Activated CD4-positive, alpha-beta T cell treated with anti-CD3 and anti-CD28 coated beads, Interleukin-10, Interleukin-2, amounts not matched to agents 100 ng/mL and 50 ng/mL, durations not matched to agents 16 hours and 8 hours (primary cell): ENCODE data around the gene EZH2.

Experiments used
- DNase-seq: peaks from one replicate; pipeline ENCODE4 v3.0.0-alpha.2; 2020

Gene EZH2

DNA sequence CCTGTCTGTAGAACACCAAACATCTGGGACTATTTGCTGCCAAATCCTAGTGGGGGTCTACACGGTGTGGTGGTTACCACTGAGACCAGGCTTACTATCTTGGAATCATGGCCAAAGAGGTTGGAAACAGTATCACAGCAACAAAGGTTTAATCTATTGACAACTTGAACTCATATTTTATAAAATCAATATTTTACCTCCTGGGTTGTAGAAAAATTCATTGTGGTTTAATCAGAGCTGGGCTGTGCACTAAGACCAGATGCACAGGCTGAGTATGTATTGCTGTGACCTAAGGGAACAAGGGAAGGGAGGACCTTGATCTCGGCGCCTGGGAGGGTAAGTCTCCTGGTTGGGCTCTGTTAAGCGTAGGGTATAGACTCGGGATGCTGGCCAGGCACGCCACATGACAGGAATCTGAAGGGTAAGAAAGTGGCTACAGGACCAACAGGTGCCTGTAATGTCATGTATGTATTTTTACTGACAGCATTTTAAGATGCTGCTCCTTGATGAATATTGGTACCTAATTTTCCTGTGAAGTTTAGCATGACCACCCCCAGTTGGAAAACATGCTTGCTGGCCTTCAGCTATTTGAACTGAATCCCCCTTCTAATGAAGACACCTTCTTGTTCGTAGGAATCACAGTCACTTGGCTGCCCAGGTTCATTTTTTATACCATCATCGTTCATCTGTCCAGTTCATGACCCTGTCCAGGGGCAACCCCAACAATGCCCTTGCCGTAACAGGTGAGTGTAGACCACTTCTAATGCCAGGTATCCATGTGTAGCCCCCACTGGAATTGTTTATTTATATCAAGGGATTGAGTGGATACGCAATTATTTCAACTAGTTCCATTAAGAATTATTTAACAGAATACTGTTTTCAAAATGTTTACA, 79.5 kb downstream of the EZH2 start:
- DNase-seq: no peak

DNA sequence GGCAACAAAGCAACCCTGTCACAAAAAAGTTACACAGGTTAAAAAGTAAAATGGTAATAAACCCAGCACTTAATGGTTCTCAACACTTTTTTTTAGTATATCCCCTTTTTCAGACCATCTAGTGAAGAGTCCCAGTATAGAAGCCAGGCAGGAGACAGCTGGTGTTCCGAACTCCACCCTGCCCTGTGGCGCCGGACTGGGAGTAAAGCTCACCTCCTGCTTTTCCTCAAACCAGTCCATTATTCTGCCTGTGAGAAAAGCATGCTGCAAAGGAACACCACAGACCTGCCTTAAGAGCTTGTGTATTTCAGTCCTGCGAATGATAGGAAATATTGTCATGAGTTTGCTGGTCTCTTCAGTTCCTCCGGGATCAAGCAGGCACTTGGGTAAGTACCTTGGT, 81.0 kb downstream of the EZH2 start:
- no peak for DNase-seq

- DNase-seq: no peak
These were observed 82.0 kb downstream of the EZH2 start for GRCh38 chr7:148802101-148802493.

- no peak for DNase-seq
These were observed 83.4 kb downstream of the EZH2 start for GRCh38 chr7:148800677-148801076.

GRCh38 chr7:148799893-148800555, 84.1 kb downstream of the EZH2 start:
- DNase-seq: no peak

- no peak for DNase-seq
These were observed 87.2 kb downstream of the EZH2 start for GRCh38 chr7:148796841-148797240.

DNA sequence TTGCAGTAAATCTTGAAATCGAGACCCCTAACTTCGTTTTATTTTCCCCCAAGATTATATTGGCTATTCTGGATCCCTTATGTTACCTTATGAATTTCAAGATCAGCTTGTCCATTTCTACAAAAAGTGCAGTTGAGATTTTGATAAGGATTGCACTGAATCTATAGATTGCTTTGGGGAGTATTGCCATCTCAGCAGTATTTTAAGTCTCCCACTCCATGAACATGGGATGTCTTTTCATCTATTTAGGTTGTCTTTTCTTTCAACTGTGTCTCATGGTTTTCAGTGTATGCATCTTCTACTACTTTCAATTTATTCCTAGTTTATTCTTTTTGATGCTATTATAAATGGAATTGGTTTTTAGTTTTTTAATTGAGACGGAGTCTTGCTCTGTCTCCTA, 89.6 kb downstream of the EZH2 start:
- no peak for DNase-seq

DNA sequence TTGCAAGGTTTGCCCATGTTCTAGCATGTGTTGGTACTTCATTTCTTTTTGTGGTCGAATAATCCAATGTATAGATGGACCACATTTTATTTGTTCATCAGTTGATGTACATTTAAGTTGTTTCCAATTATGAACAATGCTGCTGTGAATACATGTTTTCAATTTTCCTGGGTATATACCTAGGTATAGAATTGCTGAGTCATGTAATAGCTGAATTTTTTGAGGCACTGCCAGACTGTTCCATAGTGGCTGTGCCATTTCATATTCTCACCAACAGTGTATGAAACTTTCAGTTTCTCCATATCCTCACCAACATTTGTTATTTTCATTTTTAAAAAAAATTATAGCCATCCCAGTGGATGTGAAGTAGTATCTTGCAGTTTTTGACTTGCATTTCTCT, 90.5 kb downstream of the EZH2 start:
- no peak for DNase-seq

- DNase-seq: no peak
These were observed 92.5 kb downstream of the EZH2 start for GRCh38 chr7:148791546-148791945.

GRCh38 chr7:148790850-148791249, 93.2 kb downstream of the EZH2 start:
- no peak for DNase-seq

GRCh38 chr7:148790131-148790726, 93.9 kb downstream of the EZH2 start:
- no peak for DNase-seq

DNA sequence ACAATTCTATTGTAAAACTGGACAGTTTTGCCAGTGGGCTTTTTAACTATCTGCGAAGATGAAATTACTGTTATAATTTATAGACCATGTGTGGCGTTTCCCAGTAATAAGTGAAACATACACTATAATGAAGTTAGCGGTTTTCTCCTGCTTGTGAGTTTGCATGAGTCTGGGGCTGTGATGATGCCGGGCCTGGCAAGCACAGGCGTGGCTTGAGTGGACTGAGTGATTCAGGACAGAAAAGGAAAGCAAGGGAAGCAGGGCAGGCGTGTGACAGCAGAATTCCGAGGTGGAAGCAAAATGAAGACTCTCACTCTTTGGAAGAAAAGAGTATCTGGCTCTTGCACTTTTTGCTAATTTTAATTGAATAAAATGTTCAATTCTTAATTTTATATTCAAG, 94.9 kb downstream of the EZH2 start:
- DNase-seq: no peak

GRCh38 chr7:148787571-148788295, 96.4 kb downstream of the EZH2 start:
- no peak for DNase-seq

- DNase-seq: no peak
These were observed 100.1 kb downstream of the EZH2 start for GRCh38 chr7:148783801-148784527.

GRCh38 chr7:148782757-148783456, 101.2 kb downstream of the EZH2 start:
- no peak for DNase-seq

DNA sequence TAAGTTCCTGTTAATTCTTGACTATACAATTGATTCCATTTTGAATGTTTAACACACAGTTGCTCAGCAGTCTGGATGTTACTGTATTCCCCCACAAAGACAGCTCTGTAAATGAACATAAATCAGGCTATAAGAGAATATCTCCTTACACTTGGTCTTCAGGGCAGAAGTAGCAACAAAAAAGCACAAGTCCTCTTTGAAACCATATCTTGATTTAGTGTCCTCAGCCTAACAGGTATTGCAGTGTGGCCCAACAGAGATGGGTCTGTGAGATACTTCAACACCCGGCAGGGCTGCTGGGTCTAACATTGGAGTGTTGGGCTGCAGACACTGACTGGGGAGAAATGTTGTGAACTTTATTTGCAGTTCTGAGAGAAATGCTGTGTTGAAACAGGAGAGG, 109.6 kb downstream of the EZH2 start:
- DNase-seq: no peak

DNA sequence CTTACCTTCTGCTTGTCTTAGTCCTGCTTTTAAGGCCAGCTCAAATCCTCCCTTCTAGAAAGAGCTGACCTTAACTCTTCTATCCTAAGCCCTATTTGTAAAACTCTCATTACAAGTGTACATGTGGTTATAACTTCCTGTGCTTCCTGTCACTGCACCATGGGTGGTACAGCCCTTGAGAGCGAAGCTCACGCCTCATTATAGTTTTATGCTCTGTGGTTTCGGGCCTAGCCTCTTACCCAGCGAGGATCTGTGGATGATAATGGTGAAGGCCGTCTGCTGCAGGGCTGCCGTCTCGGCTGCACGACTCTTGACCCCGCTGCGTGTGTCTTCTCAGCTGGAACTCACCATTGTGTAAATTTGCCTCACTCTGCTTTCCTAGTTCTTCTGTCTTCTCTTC, 110.8 kb downstream of the EZH2 start:
- DNase-seq: peak; percentile 85

DNA sequence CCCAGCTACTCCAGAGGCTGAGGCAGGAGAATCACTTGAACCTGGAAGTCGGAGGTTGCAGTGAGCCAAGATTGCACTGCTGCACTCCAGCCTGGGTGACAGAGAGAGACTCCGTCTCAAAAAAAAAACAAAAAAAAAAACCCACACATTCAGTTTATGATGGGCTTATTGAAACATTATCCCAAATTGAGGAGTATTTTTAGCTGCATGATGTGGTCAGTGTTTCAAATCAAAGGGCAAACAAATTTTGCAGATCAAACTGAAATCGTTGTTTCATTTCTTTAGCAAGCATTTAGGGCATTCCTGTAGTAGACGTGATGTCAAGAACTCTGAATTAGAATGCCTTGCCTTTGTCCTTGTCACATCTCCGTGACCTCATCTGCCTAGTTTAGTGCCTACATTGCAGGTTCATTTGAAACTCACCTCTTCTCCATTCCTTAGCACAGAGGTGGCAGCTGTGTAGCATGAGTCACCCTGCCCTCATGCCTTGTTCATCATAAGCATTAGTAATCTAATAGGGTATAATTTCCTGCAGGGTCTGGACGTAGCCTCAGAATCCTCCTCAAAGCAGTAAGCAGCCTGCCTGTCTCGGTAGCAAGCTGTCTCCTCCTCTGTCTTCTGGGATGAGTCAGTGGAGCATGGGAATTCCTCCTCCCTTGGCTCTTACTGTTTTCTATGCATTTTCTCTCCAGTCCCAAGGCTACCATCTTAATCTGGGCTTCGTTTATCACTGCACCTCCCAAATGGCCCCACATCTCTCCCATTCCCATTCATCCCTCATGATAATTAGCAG, 111.6 kb downstream of the EZH2 start:
- peak; percentile 52 for DNase-seq

- DNase-seq: no peak
These were observed 114.1 kb downstream of the EZH2 start for GRCh38 chr7:148770004-148770403.

GRCh38 chr7:148763622-148764021, 120.5 kb downstream of the EZH2 start:
- no peak for DNase-seq
